HG03097 (cell line): ENCODE data around the gene SEMA3A.

ENCODE experiments used
- ATAC-seq: cut with Tn5 transposase; IDR thresholded peaks from one replicate; pipeline ENCODE4 v1.9.1; 2021; ENCODE audit not compliant: unreplicated experiment, low FRiP score

Gene SEMA3A

GRCh38 chr7:84027678-84028077 lies 166.9 kb downstream of the SEMA3A start:
- ATAC-seq = no peak

GRCh38 chr7:84025332-84025927 lies 169.2 kb downstream of the SEMA3A start:
- ATAC-seq = no peak

DNA sequence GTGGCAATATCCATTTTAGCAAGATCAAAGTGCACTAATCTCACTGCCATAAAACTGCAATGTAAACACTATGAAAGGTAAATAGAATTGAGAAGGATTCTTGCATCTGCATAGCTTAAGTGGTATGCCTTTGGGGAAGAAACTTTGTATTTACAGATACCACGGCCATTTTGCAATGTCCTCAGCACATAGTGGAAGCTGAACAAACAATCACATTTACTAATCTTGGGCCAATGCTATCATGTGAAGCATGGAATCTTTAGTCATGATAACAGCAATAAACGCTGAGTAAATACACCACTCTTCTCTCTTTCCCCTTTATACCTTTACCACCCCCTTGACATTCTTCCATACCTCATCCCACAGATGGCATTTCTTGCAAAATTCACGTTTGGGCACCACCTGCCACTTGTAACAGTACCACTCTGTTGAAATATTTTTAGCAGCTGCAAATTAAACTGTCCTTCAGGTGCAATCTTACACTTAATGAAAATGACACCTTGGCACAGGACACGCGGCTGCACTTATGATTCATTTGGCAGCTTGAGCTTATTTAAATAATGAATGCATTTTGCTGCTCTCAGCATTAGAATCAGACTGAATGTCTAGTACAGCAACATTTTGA lies 171.8 kb downstream of the SEMA3A start:
- ATAC-seq = no peak

- no peak for ATAC-seq
These were observed 172.6 kb downstream of the SEMA3A start for GRCh38 chr7:84022009-84022408.

DNA sequence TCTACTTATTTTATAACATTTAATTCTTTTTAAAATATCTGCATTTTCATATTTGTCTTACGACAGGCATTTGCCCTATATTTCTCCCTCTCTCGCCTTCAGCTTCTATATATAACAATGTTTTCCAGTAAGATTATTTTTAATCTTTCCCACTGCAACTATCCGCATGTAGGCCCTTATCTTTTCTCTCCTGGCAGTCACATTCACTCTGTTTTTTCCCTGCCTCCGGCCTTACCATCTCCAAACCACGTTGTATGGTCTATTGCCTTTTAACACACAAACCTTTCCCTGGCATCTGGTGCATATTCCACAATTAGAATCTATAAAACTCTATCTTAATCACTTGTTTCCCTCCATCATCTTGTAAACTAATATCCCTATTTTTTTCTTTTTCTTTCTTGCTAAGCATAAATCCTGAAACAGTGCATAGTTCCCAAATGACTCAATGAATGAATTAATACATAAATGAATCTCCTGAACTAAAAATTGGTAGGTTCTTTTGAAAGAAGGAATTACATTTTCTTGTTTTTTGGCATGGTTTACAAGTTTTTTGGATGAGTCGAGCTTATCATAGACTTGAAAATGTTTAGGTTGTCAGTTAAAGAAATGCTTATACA lies 173.2 kb downstream of the SEMA3A start:
- no peak for ATAC-seq

GRCh38 chr7:84017651-84018050 lies 176.9 kb downstream of the SEMA3A start:
- ATAC-seq = no peak

GRCh38 chr7:84013616-84014240 lies 180.9 kb downstream of the SEMA3A start:
- no peak for ATAC-seq

DNA sequence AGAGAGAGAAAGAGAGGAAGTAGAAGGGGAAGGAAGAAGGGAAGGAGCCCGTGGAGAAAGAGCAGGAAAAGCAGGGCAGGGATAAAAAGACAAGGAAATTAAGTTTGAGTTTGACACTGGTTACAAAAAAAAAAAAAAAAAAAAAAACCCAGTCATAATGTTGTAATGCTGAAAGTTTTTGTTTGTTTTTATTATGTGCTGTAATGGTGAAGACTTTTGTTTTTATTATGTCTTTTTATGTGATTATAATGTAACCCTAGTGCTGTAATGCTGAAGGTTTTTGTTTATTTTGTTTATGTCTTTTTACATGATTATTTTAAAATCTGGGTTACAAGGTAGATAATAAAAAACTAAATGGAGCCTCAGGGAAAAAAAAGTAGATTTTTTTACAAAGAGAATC lies 184.8 kb downstream of the SEMA3A start:
- ATAC-seq = no peak

- no peak for ATAC-seq
These were observed 185.5 kb downstream of the SEMA3A start for GRCh38 chr7:84009051-84009450.

DNA sequence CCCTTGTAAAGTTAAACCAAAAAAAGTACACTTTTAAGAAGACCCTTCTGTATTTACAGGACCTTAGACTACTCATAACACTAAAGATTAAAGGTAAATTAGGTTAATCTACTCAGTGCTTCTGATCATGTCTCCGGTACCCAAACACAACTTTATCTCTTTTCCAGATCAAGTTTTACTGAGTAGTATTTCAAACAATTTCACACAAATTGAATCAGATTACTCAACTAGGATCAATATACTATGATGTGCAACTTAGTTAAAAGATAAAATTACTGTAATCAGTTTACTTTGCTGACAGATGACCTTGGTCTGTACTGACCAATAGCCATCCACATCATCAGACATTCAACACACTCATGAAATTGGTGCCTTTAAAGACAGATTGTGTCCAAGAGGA lies 191.4 kb downstream of the SEMA3A start:
- ATAC-seq = no peak

- no peak for ATAC-seq
These were observed 192.2 kb downstream of the SEMA3A start for GRCh38 chr7:84002348-84002747.

DNA sequence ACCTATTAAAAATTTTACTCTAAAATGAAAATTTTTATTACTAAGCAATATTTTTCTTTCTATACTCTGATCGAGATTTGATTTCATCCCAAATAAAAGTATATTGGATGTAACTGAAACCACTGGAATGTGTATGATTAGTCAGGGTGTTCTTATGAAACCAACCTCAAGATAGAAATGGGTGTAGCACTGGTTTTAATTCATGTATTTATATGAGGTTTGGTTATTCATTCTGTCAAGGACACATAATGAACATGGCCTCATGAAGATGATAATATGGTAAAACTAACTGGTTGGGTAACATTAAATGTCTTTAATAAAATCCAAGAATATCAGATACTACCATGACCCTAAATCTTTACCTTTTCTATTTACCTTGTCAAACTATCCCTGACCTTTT lies 197.7 kb downstream of the SEMA3A start:
- ATAC-seq = no peak

- no peak for ATAC-seq
These were observed 206.8 kb downstream of the SEMA3A start for GRCh38 chr7:83987764-83988163.

DNA sequence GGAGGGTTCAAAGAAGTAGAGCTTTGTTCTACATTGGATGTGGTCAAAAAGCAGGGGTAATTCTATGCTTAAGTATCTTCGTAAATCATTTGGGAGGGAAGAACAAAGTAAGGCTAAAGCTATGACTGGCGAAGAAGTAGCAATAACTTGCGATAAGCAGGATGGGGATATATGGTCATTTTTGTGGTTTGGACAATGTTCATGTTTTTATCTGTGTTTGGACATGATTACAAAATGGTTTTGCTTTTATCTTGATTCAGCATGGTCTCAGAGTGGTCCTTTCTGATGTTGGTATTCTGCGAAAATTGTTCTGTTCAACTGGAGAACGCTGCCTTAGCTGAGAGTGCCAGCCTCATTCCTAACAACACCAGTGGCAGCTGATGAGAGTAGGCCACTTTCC lies 208.8 kb downstream of the SEMA3A start:
- ATAC-seq = no peak

DNA sequence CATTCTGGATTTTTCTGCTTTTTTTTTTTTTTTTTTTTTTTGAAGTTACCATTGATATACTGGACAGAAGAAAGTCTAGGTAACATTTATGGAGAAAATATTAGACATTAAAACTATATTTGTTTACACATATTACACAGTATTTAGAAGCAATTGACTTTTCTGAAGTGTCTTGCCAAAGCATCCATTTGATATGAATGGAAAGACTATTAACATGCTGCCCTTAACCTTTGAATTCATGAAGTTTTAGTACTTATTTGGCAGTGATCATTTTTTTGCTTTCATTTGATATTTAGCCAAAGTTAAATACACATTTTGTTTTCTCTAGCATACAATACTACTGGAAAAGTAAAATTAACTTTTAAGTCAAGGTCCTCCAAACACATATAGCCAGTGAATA lies 210.0 kb downstream of the SEMA3A start:
- ATAC-seq = no peak

GRCh38 chr7:83984076-83984475 lies 210.5 kb downstream of the SEMA3A start:
- ATAC-seq = no peak

- no peak for ATAC-seq
These were observed 211.0 kb downstream of the SEMA3A start for GRCh38 chr7:83983606-83984005.

GRCh38 chr7:83976302-83976701 lies 218.3 kb downstream of the SEMA3A start:
- ATAC-seq = peak; percentile 92

DNA sequence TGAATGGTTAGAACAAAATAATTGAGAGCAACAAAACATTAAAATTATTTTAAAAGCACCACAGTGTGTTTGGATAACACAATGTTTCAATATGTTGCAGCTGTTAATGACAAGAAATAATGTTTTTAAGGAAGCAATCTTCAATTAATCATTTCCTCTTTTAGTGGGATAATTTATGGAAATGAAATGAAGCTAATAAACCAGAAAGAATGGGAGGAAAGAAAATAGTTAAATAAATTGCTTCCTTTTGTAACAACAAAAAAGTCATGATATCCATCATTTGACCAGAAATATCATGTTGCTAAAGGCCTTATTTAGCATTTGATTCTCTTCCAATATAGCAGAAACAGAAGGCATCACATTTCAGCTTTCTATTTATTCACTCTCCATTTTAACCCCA lies 224.5 kb downstream of the SEMA3A start:
- no peak for ATAC-seq

GRCh38 chr7:83964318-83964717 lies 230.3 kb downstream of the SEMA3A start:
- ATAC-seq = no peak

GRCh38 chr7:83957333-83957732 lies 237.3 kb downstream of the SEMA3A start:
- ATAC-seq = no peak

DNA sequence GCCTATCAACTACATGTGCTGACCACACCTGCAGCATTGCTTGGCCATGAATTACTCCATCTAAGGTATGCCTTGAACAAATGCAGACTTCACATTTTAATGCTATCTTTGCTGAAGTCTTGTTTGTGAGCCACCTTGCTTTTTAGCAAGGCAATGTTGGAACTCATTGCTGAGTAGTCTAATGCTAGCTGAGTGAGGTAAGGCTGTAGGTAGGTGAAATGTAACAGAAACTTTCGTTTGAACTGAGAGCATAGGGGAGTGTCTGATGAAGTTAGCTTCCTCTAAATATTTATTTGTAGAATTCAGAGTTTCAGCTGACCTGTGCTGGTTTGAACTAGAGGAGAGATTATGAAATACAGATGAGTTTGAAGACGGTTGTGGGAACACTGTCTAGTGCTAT lies 238.5 kb downstream of the SEMA3A start:
- no peak for ATAC-seq
